Activated CD4-positive, alpha-beta memory T cell treated with anti-CD3 and anti-CD28 coated beads for 36 hours (primary cell): ENCODE results near the gene KLHL17. TPM values are rescaled to one million over a fixed set of nuclear protein-coding genes. Genes with fewer than 3 reads are reported as not detected.

Source experiments
- CTCF ChIA-PET: fragments of 350-600 bp; sonication (Branson Sonifier 250); formaldehyde crosslinking; loops from one replicate; lab custom pipeline; 2021; ENCODE audit warnings: antibody characterized with exemption, inconsistent platforms; lab: Charles Lee
- POLR2A ChIA-PET: fragments of 350-600 bp; sonication (Branson Sonifier 250); formaldehyde crosslinking; loops from one replicate; lab custom pipeline; 2021; ENCODE audit warnings: antibody characterized with exemption; lab: Charles Lee
- DNase-seq: peaks from one replicate; pipeline ENCODE4 v3.0.0-alpha.2; 2020
- H3K27ac Mint-ChIP-seq: one replicate; pipeline ENCODE4 v1.8.0; 2021; ENCODE audit warnings: mixed read lengths
- H3K27me3 Mint-ChIP-seq: one replicate; pipeline ENCODE4 v1.8.0; 2021; ENCODE audit warnings: mixed read lengths
- H3K36me3 Mint-ChIP-seq: one replicate; pipeline ENCODE4 v1.8.0; 2021; ENCODE audit warnings: mixed read lengths
- H3K4me1 Mint-ChIP-seq: one replicate; pipeline ENCODE4 v1.8.0; 2021; ENCODE audit warnings: low read depth, mixed read lengths
- H3K4me3 Mint-ChIP-seq: one replicate; pipeline ENCODE4 v1.8.0; 2021; ENCODE audit warnings: mild to moderate bottlenecking, mixed read lengths
- H3K9me3 Mint-ChIP-seq: one replicate; pipeline ENCODE4 v1.8.0; 2021; ENCODE audit warnings: mixed read lengths
- intact Hi-C: fragments of 100-400 bp; cut with micrococcal nuclease; formaldehyde crosslinking; loops from one replicate; pipeline ENCODE4 v1.15.1; 2023
- total RNA-seq, 2 experiments: library from RNA; stranded (reverse); gene quantifications; one replicate each; pipeline ENCODE4 v1.2.3, GENCODE V29; 2021

KLHL17 gene
- total RNA-seq, 2 experiments from 2014 or later = 25.8 to 30.6 TPM

GRCh38 chr1:951364-951763 lies 9.0 kb upstream of the KLHL17 start:
- Mint-ChIP-seq H3K4me3 (no peak overlapping the region), H3K27me3 (no peaks in the 10 kb centered on the region), H3K9me3 (no peaks in the 10 kb centered on the region), H3K36me3 (peaks cover 64% of the 10 kb centered on the region), H3K4me1 (no peaks in the 10 kb centered on the region), H3K27ac (no peak overlapping the region)
- DNase-seq = no peak
- ChIA-PET CTCF (no interaction called here), POLR2A (no interaction called here)
- intact Hi-C loops = no loop called here

DNA sequence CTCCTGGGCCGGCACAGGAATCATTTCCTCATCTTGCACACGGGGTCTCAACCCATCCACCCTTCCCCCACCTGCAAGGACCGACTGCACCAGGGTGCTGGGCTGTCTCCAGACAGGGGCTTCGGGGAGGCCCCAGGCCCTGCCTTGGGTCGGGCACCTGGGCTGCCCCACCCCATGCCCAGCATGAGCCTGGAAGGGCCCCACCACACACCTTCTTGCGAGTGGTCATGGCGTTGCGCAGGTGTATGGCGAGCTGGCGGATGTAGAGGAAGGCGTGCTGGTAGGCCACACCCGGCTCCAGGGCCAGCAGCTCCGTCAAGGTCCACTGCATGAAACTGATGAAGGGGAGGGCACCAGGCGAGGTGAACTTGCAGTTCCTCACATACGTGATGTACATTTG lies 8.2 kb upstream of the KLHL17 start:
- no peaks in the 10 kb centered on the region for H3K27me3 Mint-ChIP-seq
- intact Hi-C loops = no loop called here
- no peak for DNase-seq
- no peaks in the 10 kb centered on the region for H3K9me3 Mint-ChIP-seq
- H3K27ac Mint-ChIP-seq = no peak overlapping the region
- CTCF ChIA-PET = no interaction called here
- POLR2A ChIA-PET = no interaction called here
- H3K4me1 Mint-ChIP-seq = peaks cover 3% of the 10 kb centered on the region
- no peak overlapping the region for H3K4me3 Mint-ChIP-seq
- H3K36me3 Mint-ChIP-seq = peaks cover 65% of the 10 kb centered on the region

DNA sequence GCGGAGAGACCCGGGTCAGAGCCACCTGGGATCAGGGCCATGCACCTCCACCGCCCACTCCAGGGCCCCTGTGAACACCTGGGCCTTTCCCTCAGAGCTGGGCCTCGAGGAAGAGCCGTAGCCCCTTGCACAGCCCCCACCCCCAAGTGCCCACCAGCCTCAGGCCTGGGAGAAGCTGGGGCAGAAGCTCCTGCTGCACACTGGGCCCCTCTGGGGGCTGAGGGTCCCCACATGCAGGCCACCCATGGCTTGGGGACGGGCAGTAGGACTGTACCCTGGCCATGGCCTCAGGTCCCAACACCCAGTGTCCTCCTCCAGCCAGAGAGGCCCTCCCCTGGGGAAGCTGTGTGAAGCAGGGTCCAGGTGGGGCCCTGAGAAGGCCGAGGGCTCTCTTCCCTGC lies 7.8 kb upstream of the KLHL17 start:
- Mint-ChIP-seq H3K9me3 (no peaks in the 10 kb centered on the region), H3K27ac (no peak overlapping the region), H3K36me3 (peaks cover 65% of the 10 kb centered on the region), H3K4me3 (no peak overlapping the region), H3K4me1 (peaks cover 7% of the 10 kb centered on the region), H3K27me3 (no peaks in the 10 kb centered on the region)
- POLR2A ChIA-PET = no interaction called here
- DNase-seq = no peak
- intact Hi-C loops = no loop called here
- CTCF ChIA-PET = no interaction called here

GRCh38 chr1:953524-954320 lies 6.7 kb upstream of the KLHL17 start:
- H3K27ac Mint-ChIP-seq = no peak overlapping the region
- H3K4me3 Mint-ChIP-seq = no peak overlapping the region
- H3K4me1 Mint-ChIP-seq = peaks cover 13% of the 10 kb centered on the region
- no peak for DNase-seq
- ChIA-PET POLR2A (no interaction called here), CTCF (no interaction called here)
- H3K36me3 Mint-ChIP-seq = peaks cover 64% of the 10 kb centered on the region
- intact Hi-C loops = no loop called here
- no peaks in the 10 kb centered on the region for H3K9me3 Mint-ChIP-seq
- no peaks in the 10 kb centered on the region for H3K27me3 Mint-ChIP-seq

DNA sequence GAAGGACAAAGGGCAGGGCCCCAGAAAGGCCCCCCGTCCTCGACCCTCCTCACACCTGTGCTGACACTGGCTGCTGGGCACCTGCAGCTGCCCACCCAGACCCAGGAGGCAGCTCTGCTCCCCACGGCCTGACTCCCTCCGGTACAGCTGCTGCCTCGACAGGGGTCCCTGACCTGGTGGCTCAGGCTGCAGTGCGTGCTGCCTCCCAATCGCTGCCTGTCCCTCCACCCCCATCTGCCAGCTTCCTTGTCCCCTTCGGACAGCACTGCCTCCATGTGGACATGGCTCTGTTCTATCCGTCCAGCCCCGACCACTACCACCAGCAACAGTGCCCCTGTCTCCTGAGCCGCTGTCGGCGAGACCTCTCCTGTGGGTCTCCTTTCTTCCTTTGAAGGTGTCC lies 5.5 kb upstream of the KLHL17 start:
- no peak for DNase-seq
- Mint-ChIP-seq H3K27ac (no peak overlapping the region), H3K27me3 (no peaks in the 10 kb centered on the region), H3K36me3 (peaks cover 57% of the 10 kb centered on the region), H3K4me3 (no peak overlapping the region), H3K9me3 (no peaks in the 10 kb centered on the region), H3K4me1 (peaks cover 13% of the 10 kb centered on the region)
- intact Hi-C loops = no loop called here
- ChIA-PET POLR2A (no interaction called here), CTCF (no interaction called here)

GRCh38 chr1:955474-955873 lies 4.9 kb upstream of the KLHL17 start:
- no peak for DNase-seq
- Mint-ChIP-seq H3K27ac (no peak overlapping the region), H3K27me3 (no peaks in the 10 kb centered on the region), H3K36me3 (peaks cover 51% of the 10 kb centered on the region), H3K4me3 (no peak overlapping the region), H3K4me1 (peaks cover 13% of the 10 kb centered on the region), H3K9me3 (no peaks in the 10 kb centered on the region)
- ChIA-PET CTCF (no interaction called here), POLR2A (no interaction called here)
- intact Hi-C loops = no loop called here

DNA sequence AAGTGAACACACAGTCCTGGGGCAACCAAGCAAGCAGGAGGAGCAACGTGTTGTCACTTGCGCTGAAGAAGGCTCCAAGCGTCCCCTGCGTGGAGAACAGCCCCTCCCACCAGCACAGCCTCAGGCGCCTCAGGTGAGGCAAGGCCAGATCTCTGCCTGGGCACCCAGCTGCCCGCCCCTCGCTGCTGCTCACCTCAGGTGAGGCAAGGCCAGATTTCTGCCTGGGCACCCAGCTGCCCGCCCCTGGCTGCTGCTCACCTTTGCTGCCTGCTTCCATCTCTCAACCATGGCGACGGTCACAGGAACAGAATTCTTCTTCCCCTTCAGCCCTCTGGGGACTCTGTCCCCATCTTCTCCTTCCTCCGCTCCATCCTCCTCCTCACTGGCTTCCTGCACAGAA lies 3.7 kb upstream of the KLHL17 start:
- DNase-seq = no peak
- Mint-ChIP-seq H3K27ac (no peak overlapping the region), H3K4me3 (no peak overlapping the region), H3K36me3 (peaks cover 43% of the 10 kb centered on the region), H3K27me3 (no peaks in the 10 kb centered on the region), H3K4me1 (peaks cover 16% of the 10 kb centered on the region), H3K9me3 (no peaks in the 10 kb centered on the region)
- POLR2A ChIA-PET = no interaction called here
- CTCF ChIA-PET = no interaction called here
- intact Hi-C loops = no loop called here

- Mint-ChIP-seq H3K27ac (peak within 1 kb of the TSS; percentile 69), H3K4me3 (peak within 1 kb of the TSS; percentile 92), H3K27me3 (no peaks in the 10 kb centered on the region), H3K36me3 (peaks cover 33% of the 10 kb centered on the region), H3K4me1 (peaks cover 16% of the 10 kb centered on the region), H3K9me3 (no peaks in the 10 kb centered on the region)
- CTCF ChIA-PET = interaction anchor here (0.7 to 1.4 kb wide), 4 partner anchors 25 to 90 kb away, joined by 3 to 5 read pairs (median 4); no protein-coding TSS in a partner anchor
- POLR2A ChIA-PET = interaction anchor here (0.7 to 1.1 kb wide), 2 partner anchors 9 to 53 kb away, joined by 4 to 5 read pairs; no protein-coding TSS in a partner anchor
- intact Hi-C loops = no loop called here
- peak; percentile 98 for DNase-seq
Observed at GRCh38 chr1:958823-959730, 1.3 kb upstream of the KLHL17 start, which contains the start of gene NOC2L. TSS of gene NOC2L (minus strand) at chr1:959256. CDS start at chr1:959240, 16 bp downstream.

GRCh38 chr1:959731-960362 lies 537 bp upstream of the KLHL17 start:
- H3K36me3 Mint-ChIP-seq = peaks cover 26% of the 10 kb centered on the region
- peak overlapping the region; percentile 92 for H3K4me3 Mint-ChIP-seq
- no peaks in the 10 kb centered on the region for H3K27me3 Mint-ChIP-seq
- H3K9me3 Mint-ChIP-seq = no peaks in the 10 kb centered on the region
- intact Hi-C loops = loop anchor here (10.0 kb wide), 1 partner anchor 105 kb away; no protein-coding TSS in a partner anchor
- no peak for DNase-seq
- ChIA-PET POLR2A (interaction anchor here (1.1 kb wide), 1 partner anchor 54 kb away, joined by 5 read pairs; no protein-coding TSS in a partner anchor), CTCF (interaction anchor here (1.0 to 1.4 kb wide), 2 partner anchors 25 to 33 kb away, joined by 3 to 4 read pairs; no protein-coding TSS in a partner anchor)
- no peak overlapping the region for H3K27ac Mint-ChIP-seq
- peaks cover 16% of the 10 kb centered on the region for H3K4me1 Mint-ChIP-seq

- H3K27me3 Mint-ChIP-seq = no peaks in the 10 kb centered on the region
- no peak overlapping the region for H3K27ac Mint-ChIP-seq
- POLR2A ChIA-PET = interaction anchor here (0.8 kb wide), 1 partner anchor 53 kb away, joined by 3 read pairs; no protein-coding TSS in a partner anchor
- CTCF ChIA-PET = interaction anchor here (1.0 kb wide), 1 partner anchor 15 kb away, joined by 3 read pairs; no protein-coding TSS in a partner anchor
- peaks cover 22% of the 10 kb centered on the region for H3K4me1 Mint-ChIP-seq
- peaks cover 15% of the 10 kb centered on the region for H3K36me3 Mint-ChIP-seq
- no peaks in the 10 kb centered on the region for H3K9me3 Mint-ChIP-seq
- H3K4me3 Mint-ChIP-seq = peak overlapping the region; percentile 49
- intact Hi-C loops = loop anchor here (10.0 kb wide), 1 partner anchor 104 kb away; no protein-coding TSS in a partner anchor
- no peak for DNase-seq
Observed at GRCh38 chr1:961132-961669, 817 bp downstream of the KLHL17 start.
